GM19468 (cell line): Measurements from ENCODE around the gene GLIS1.

Experiments used
- ATAC-seq: cut with Tn5 transposase; IDR thresholded peaks from one replicate; pipeline ENCODE4 v1.9.1; 2021; ENCODE audit warnings: mild to moderate bottlenecking, moderate library complexity, moderate number of reproducible peaks; ENCODE audit not compliant: unreplicated experiment; ENCODE audit errors: extremely low read depth

Gene GLIS1

GRCh38 chr1:53642215-53642555, 96.8 kb downstream of the GLIS1 start:
- ATAC-seq, result no peak

- no peak for ATAC-seq
These were observed 97.3 kb downstream of the GLIS1 start for GRCh38 chr1:53641481-53642214.

GRCh38 chr1:53640701-53641075, 98.3 kb downstream of the GLIS1 start:
- ATAC-seq, result no peak

GRCh38 chr1:53639996-53640700, 98.8 kb downstream of the GLIS1 start:
- ATAC-seq, result no peak

GRCh38 chr1:53639251-53639763, 99.7 kb downstream of the GLIS1 start:
- no peak for ATAC-seq

- no peak for ATAC-seq
These were observed 100.5 kb downstream of the GLIS1 start for GRCh38 chr1:53638360-53639035.

- ATAC-seq, result no peak
These were observed 101.2 kb downstream of the GLIS1 start for GRCh38 chr1:53637511-53638359.

- no peak for ATAC-seq
These were observed 102.3 kb downstream of the GLIS1 start for GRCh38 chr1:53636621-53637171.

GRCh38 chr1:53634571-53634979, 104.4 kb downstream of the GLIS1 start:
- no peak for ATAC-seq

- ATAC-seq, result no peak
These were observed 105.8 kb downstream of the GLIS1 start for GRCh38 chr1:53633073-53633704.

GRCh38 chr1:53631622-53632310, 107.2 kb downstream of the GLIS1 start:
- ATAC-seq, result no peak

- ATAC-seq, result no peak
These were observed 109.8 kb downstream of the GLIS1 start for GRCh38 chr1:53629101-53629691.

GRCh38 chr1:53628286-53628955, 110.5 kb downstream of the GLIS1 start:
- no peak for ATAC-seq

- no peak for ATAC-seq
These were observed 111.3 kb downstream of the GLIS1 start for GRCh38 chr1:53627666-53628065.

GRCh38 chr1:53627031-53627430, 111.9 kb downstream of the GLIS1 start:
- no peak for ATAC-seq

- ATAC-seq, result no peak
These were observed 112.3 kb downstream of the GLIS1 start for GRCh38 chr1:53626616-53627015.

GRCh38 chr1:53625766-53626520, 113.0 kb downstream of the GLIS1 start:
- ATAC-seq, result no peak
